Neural cell (in vitro differentiated cells): ENCODE results near the gene TOR1A. TPM values are rescaled to one million over a fixed set of nuclear protein-coding genes. Genes with fewer than 3 reads are reported as not detected.

Experiments used
- H2AFZ ChIP-seq: fragments of 200-600, 300-800 bp; sonication (generic), shearing (Covaris generic); 2 replicates; pipeline ENCODE4 v1.6.0; 2014; ENCODE audit warnings: low read depth, mild to moderate bottlenecking, antibody characterized with exemption, low read length, moderate library complexity
- H3F3A ChIP-seq: fragments of 200-600 bp; shearing (Covaris generic); 2 replicates; pipeline ENCODE4 v1.6.1; 2016; ENCODE audit warnings: mild to moderate bottlenecking, moderate library complexity, mixed read lengths, antibody characterized with exemption, low read length; ENCODE audit not compliant: insufficient read depth, poor library complexity, severe bottlenecking
- H3K27ac ChIP-seq: fragments of 200-600, 300-800 bp; sonication (generic), shearing (Covaris generic); 2 replicates; pipeline ENCODE4 v1.5.1; 2014; ENCODE audit warnings: mild to moderate bottlenecking, low read length, moderate library complexity
- H3K27me3 ChIP-seq: fragments of 300-800, 200-600 bp; sonication (generic), shearing (Covaris generic); 2 replicates; pipeline ENCODE4 v1.6.0; 2014; ENCODE audit warnings: mild to moderate bottlenecking, low read depth, low read length, moderate library complexity; ENCODE audit not compliant: insufficient read depth
- H3K36me3 ChIP-seq: fragments of 300-800, 200-600 bp; sonication (generic), shearing (Covaris generic); 2 replicates; pipeline ENCODE4 v1.5.1; 2014; ENCODE audit warnings: mild to moderate bottlenecking, antibody characterized with exemption, low read length, moderate library complexity; ENCODE audit not compliant: insufficient read depth
- H3K4me2 ChIP-seq: fragments of 300-800, 200-600 bp; sonication (generic), shearing (Covaris generic); 2 replicates; pipeline ENCODE4 v1.6.0; 2014; ENCODE audit warnings: mild to moderate bottlenecking, low read length
- H3K4me3 ChIP-seq: fragments of 300-800, 200-600 bp; sonication (generic), shearing (Covaris generic); 2 replicates; pipeline ENCODE4 v1.5.1; 2014; ENCODE audit warnings: mild to moderate bottlenecking, low read length, moderate library complexity
- H3K79me2 ChIP-seq: fragments of 200-600 bp; shearing (Covaris generic); replicated peaks from 2 replicates; pipeline ENCODE4 v1.6.0; 2014; ENCODE audit warnings: mild to moderate bottlenecking, low read length, moderate library complexity; ENCODE audit not compliant: insufficient read depth
- H3K9ac ChIP-seq: fragments of 300-800, 200-600 bp; sonication (generic), shearing (Covaris generic); 2 replicates; pipeline ENCODE4 v1.6.1; 2016; ENCODE audit warnings: mild to moderate bottlenecking, low read length, mixed read lengths
- H3K9me2 ChIP-seq: fragments of 200-600 bp; shearing (Covaris generic); 2 replicates; pipeline ENCODE4 v1.6.1; 2016; ENCODE audit warnings: mild to moderate bottlenecking, low read length, mixed read lengths; ENCODE audit not compliant: insufficient read depth
- H3K9me3 ChIP-seq: fragments of 200-600, 300-800 bp; sonication (generic), shearing (Covaris generic); 2 replicates; pipeline ENCODE4 v1.6.1; 2016; ENCODE audit warnings: mild to moderate bottlenecking, mixed run types, low read length, moderate library complexity, mixed read lengths
- H4K20me1 ChIP-seq: fragments of 200-600 bp; shearing (Covaris generic); 2 replicates; pipeline ENCODE4 v1.6.1; 2016; ENCODE audit warnings: mild to moderate bottlenecking, mixed run types; ENCODE audit not compliant: insufficient read depth
- CTCF ChIP-seq: fragments of 450-650 bp; IDR thresholded peaks from 2 replicates; pipeline ENCODE4 v1.5.1; 2014; ENCODE audit warnings: antibody characterized with exemption, mild to moderate bottlenecking, moderate library complexity; ENCODE audit not compliant: poor library complexity, severe bottlenecking
- EP300 ChIP-seq: fragments of 450-650 bp; conservative IDR thresholded peaks from 2 replicates; pipeline ENCODE4 v1.6.1; 2014; ENCODE audit warnings: antibody characterized with exemption, mild to moderate bottlenecking, moderate library complexity; ENCODE audit not compliant: poor library complexity, severe bottlenecking
- EZH2 ChIP-seq: fragments of 200-600, 300-800 bp; shearing (Covaris generic), sonication (generic); IDR thresholded peaks from 2 replicates; pipeline ENCODE4 v1.6.1; 2014; ENCODE audit warnings: antibody characterized with exemption, low read length, borderline replicate concordance, mild to moderate bottlenecking; ENCODE audit not compliant: insufficient read depth, poor library complexity, severe bottlenecking
- MXI1 ChIP-seq: fragments of 450-650 bp; conservative IDR thresholded peaks from 2 replicates; pipeline ENCODE4 v1.6.1; 2014; ENCODE audit warnings: antibody characterized with exemption, mild to moderate bottlenecking; ENCODE audit not compliant: poor library complexity, severe bottlenecking
- POLR2AphosphoS5 ChIP-seq: IDR thresholded peaks from 2 replicates; pipeline ENCODE4 v1.6.1; 2012
- RAD21 ChIP-seq: fragments of 450-650 bp; conservative IDR thresholded peaks from 2 replicates; pipeline ENCODE4 v1.6.1; 2014; ENCODE audit warnings: antibody characterized with exemption, mild to moderate bottlenecking, moderate library complexity
- REST ChIP-seq: IDR thresholded peaks from 2 replicates; pipeline ENCODE4 v1.6.1; 2012; ENCODE audit warnings: borderline replicate concordance
- SMC3 ChIP-seq: fragments of 450-650 bp; conservative IDR thresholded peaks from 2 replicates; pipeline ENCODE4 v1.6.1; 2014; ENCODE audit warnings: antibody characterized with exemption, mild to moderate bottlenecking, moderate library complexity; ENCODE audit not compliant: poor library complexity
- TAF1 ChIP-seq: IDR thresholded peaks from 2 replicates; pipeline ENCODE4 v1.6.1; 2012; ENCODE audit warnings: low read depth
- polyA plus RNA-seq: library from polyadenylated mRNA; depleted of rRNA; stranded (reverse); fragments of >200 nt; gene quantifications from 2 replicates; pipeline ENCODE4 v1.2.3, GENCODE V29; 2014

The TOR1A gene
- polyA plus RNA-seq, 1 donor from 2014 or later, result 56.3 TPM

GRCh38 chr9:129781131-129781530 lies 42.8 kb downstream of the TOR1A start:
- Histone ChIP-seq H3K9me3 (no peaks in the 10 kb centered on the region), H3K79me2 (no peaks in the 10 kb centered on the region), H3K27me3 (no peaks in the 10 kb centered on the region), H3K4me3 (no peak overlapping the region), H4K20me1 (no peaks in the 10 kb centered on the region), H3K9ac (no peak overlapping the region), H2AFZ (no peak overlapping the region), H3K4me2 (no peak overlapping the region), H3K27ac (no peak overlapping the region), H3K9me2 (no peaks in the 10 kb centered on the region), H3K36me3 (no peaks in the 10 kb centered on the region), H3F3A (no peaks in the 10 kb centered on the region)
- TF ChIP-seq TAF1 (no peak), CTCF (no peak), REST (no peak), MXI1 (no peak)

- Histone ChIP-seq H4K20me1 (no peaks in the 10 kb centered on the region), H3K4me2 (no peak overlapping the region), H3K27ac (no peak overlapping the region), H3K9me2 (no peaks in the 10 kb centered on the region), H3K79me2 (no peaks in the 10 kb centered on the region), H2AFZ (no peak overlapping the region), H3K4me3 (no peak overlapping the region), H3K9ac (no peak overlapping the region), H3K36me3 (no peaks in the 10 kb centered on the region), H3K27me3 (no peaks in the 10 kb centered on the region), H3K9me3 (no peaks in the 10 kb centered on the region), H3F3A (no peaks in the 10 kb centered on the region)
- no peak for TF ChIP-seq EZH2
- TF ChIP-seq CTCF, result no peak
- no peak for TF ChIP-seq POLR2AphosphoS5
- TF ChIP-seq SMC3, result no peak
- TF ChIP-seq EP300, result no peak
- TF ChIP-seq RAD21, result no peak
- TF ChIP-seq TAF1, result no peak
- no peak for TF ChIP-seq MXI1
Observed at GRCh38 chr9:129779560-129780190, 44.3 kb downstream of the TOR1A start.
